NK-92 treated with Interleukin-12 subunit alpha and Interleukin-12 subunit beta, amount 100 ng/mL, for 24 hours (cell line): ENCODE measurements around the gene ZNF579.
"Not testable (repeated sequence)": the region's sequence is repeated elsewhere in the genome, so short reads cannot be mapped to it uniquely, and the experiment has no call there.

Source experiments
- DNase-seq: peaks from one replicate; lab custom pipeline; 2025; lab: John Stamatoyannopoulos, UW

ZNF579 gene

DNA sequence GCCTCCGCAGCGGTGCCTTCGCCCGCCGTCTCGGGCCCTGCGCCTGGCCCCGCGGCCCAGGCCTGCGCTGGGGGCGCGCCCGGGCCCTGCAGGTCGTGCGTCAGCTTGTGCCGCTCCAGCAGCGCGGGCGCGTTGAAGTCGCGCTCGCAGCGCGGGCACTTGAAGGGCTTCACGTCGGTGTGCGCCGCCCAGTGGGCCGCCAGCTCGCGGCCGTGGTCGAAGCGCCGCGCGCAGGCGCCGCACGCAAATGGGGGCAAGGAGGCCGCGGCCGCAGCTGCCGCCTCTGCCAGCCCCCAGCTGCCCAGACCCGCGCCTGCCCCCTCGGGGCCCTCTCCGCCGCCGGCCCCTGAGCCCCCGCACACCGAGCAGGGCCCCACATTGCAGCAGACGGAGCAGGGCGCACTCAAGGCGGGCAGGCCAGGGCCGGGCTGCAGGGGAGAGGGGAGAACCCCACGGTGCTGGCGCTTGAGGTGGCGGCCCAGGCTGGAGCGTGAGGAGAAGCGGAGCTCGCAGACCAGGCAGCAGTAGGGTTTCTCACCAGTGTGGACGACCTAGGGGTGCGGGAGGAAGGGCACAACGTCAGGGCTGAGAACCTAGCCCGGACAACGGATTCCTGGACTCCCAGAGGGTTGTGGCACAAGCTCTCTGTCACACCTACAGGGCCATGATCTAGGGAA, 12.6 kb upstream of the ZNF579 start:
- DNase-seq, result no peak

DNA sequence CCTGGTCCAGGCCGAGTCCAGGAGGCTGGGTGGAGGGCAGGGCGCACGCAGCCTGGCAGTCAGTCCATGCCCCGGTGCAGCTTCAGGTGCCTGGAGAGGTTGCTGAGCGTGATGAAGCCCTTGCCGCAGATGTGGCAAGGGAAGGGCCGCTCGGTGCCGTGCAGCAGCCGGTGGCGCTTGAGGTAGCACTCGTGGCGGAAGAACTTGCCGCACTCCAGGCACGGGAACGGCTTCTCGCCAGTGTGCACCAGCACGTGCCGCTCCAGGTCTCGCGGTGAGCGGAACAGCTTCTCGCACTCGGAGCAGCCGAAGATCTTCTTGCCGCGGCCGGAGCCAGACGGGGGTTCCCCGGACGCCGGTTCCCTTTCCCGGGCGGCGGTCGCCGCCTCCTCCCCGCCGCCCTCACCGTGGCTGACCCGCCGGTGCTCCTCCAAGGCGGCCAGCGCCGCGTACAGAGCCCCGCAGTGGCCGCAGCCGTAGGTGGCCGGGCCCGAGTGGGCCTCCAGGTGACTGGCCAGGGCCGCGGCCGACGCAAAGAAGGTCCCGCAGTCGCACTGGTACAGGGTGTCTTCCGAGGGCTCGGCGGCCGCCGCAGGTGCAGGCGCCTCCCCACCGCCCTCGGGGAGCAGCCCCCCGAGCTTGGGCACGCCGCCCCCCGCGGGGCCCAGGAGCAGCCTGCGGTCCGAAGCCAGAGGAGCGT, 11.9 kb upstream of the ZNF579 start:
- DNase-seq, result no peak

DNA sequence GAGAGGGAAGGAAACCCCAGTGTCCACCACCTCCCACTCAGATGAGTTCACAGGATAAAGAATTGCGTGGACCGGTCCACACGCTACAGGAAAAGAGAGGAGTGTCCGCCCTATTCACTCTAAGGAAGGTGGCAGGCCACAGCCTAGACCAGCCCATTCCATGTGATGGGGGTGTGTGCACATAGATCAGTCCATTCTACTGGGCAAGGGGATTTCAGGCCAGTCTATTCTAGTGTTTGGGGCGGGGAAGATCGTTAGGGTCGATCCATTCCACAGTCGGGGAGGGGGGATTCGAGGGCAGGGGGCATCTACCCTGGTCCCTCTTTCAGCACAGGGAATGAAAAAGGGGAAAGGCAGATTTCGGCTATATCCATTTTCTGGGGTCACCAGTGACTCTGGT, 10.9 kb upstream of the ZNF579 start:
- no peak for DNase-seq

DNA sequence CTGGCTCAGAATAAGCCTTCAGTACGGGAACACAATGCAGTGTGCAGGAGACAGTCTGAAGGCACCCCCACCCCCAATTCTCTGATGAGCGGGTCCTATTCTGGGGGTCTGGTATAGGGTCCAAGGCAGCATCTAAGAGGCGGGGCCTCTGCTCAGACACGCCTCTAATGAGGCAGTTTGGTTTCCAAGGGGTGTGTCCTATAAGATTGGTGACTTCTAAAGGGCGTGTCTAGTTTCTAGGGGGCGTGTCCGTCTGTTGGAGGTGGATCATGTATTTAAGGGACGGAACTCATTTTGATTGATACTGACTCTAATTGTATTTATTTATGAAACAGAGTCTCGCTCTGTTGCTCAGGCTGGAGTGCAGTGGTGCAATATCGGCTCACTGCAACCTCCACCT, 10.0 kb upstream of the ZNF579 start:
- no peak for DNase-seq

DNA sequence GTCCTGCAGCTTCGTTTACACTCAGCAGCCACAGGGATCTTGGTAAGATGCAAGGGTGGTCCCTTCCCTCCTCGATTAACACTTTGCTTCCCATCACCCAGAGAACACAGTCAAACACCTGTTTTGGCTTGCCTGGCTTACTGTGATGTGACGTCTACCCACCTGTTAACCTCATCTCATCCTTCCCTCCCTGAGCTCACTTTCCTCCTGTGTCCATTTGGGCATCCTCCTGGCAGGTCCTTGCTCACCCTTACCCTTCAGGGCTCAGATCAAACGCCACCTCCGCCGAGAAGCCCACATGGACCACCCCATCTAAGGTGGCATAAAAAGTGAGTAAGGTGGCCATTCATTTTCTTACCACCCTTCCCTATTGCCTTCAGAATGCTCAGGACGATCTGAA, 9.5 kb upstream of the ZNF579 start:
- DNase-seq, result no peak

DNA sequence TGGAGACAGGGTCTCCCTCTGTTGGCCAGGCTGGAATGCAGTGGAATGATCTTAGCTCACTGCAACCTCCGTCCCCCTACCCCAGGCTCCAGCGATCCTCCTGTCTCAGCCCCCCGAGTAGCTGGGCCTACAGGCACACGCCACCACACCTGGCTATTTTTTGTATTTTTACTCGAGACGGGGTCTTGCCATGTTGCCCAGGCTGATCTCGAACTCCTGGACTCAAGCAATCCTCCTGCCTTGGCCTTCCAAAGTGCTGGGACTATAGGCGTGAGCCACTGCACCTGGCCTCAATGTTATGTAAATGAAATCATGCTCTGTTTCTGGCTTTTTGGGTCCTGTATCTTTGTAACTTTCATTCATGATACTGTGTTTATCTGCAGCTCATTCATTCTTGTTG, 8.1 kb upstream of the ZNF579 start:
- DNase-seq, result no peak

DNA sequence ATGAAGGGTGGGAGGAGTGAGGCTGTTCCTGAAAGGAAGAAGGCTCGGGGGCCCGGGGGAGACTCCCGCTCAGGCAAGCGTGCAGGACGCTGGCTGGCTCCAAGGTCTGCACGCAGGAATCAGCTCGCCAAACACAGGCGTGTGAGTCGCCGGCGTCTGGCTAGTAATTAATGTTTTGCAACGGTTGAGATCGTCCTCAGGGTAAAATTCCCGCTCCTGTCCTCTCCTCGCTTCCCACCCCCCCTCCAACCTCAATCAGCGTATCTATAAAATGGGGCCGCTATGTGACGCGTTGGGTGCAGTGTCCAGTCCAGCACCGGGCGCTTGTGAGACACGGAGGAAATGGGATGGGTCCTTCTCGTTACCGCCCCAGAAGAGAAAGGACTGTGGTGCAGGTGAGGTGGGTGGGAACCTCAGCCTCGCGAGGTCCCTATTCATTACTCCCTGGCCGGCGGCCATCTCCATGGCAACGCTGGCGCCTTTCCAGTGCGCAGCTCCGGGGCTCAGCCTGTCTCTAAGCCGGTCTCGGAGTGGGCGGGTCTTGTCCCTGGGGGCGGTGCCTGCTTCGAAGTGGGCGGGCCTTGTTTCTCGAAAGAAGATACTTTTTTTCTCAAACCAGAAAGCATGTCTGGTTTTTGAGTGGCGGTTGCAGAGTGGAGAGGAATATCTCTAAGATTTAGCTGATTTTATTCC, 6.5 kb upstream of the ZNF579 start:
- no peak for DNase-seq

DNA sequence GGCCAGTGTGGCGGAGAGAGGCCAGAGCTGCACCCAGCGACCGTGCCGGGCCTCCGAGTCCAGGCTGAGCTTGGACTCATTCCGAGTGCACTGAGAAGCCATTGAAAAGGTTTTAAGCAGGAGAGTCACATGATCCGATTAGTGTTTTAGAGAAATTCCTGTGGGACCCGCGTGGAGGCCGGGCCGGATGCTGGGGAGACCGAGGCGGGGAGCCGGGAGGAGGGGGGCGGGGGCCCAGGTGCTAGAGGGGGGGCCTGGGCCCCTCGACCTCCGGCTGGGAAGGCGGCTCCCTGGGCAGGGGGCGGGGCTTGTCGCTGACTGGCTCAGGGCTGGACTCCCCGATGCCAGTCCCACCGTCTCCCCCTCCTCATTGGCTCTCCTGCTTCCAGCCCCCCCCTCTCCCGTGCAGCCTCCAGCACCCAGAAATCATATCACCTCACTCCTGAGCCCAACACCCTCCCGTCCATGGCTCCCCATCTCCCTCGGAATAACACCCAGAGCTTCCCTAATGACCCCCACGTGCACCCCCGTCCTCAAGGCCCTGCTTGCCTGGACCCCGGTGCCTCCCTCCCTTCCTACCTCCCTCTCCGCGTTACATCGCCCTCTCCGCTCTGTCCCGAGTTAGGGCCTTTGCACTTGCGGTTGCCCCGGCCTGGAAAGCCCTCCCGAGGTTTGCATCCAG, 5.2 kb upstream of the ZNF579 start:
- no peak for DNase-seq

DNA sequence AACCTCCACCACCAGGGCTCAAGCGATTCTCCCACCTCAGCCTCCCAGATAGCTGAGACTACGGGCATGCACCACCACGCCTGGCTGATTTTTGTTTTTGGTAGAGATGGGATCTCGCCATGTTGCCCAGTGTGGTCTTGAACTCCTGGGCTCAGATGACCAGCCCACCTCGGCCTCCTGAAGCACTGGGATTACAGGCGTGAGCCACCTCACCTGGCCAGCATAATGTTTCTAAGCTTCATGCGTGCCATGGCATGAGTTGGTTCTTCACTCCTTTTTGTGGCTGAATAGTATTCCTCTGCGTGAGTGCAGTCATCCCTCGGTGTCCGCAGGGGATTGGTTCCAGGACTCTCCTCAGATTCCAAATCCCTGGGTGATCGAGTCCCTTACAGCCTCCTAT, 4.2 kb upstream of the ZNF579 start:
- DNase-seq, result no peak

DNA sequence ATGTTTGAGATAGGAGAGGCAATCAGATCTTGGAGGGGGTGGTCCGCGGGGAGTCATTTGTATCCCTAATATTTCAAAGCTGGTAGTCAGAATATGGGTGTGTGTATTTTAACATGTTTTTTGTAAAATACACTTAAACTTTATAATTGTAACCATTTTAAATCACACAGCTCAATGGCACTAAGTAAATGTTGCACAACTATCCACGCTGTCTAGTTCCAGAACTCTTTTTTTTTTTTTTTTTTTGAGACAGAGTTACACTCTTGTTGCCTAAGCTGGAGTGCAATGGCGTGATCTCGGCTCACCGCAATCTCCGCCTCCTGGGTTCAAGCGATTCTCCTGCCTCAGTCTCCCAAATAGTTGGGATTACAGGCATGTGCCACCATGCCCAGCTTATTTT, 3.2 kb upstream of the ZNF579 start:
- DNase-seq, result not testable (repeated sequence)

DNA sequence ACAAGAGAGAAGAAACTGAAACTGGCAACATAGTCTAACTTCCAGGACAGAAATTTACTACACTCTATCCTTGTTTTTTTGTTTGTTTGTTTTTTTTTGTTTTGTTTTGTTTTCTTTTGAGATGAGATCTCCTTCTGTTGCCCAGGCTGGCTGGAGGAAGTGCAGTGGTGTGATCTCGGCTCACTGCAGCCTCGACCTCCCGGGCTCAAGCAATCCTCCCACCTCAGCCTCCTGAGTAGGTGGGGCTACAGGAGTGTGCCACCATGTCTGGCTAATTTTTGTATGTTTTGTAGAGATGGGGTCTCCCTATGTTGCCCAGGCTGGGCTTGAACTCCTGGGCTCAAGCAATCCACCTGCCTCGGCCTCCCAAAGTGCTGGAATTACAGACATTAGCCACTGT, 1.6 kb upstream of the ZNF579 start:
- DNase-seq, result not testable (repeated sequence)

DNA sequence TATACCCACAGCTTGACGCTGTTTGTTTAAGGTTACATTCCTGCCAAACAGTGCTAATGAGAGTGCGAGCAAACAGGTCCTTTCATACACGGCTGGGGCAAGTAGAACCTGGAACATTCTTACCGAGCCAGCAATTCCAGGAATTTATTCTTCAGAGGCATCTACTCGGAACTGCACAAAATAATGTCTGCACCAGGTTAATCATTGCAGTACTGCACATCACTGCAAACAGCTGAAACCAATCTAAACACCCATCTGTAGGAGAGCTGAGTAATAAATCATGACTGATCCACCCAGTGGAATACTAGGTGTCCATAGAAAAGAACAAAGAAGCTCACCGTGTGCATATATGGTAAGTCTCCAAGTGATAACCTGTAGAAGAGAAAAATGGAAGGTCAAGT, 1.2 kb upstream of the ZNF579 start:
- no peak for DNase-seq

DNA sequence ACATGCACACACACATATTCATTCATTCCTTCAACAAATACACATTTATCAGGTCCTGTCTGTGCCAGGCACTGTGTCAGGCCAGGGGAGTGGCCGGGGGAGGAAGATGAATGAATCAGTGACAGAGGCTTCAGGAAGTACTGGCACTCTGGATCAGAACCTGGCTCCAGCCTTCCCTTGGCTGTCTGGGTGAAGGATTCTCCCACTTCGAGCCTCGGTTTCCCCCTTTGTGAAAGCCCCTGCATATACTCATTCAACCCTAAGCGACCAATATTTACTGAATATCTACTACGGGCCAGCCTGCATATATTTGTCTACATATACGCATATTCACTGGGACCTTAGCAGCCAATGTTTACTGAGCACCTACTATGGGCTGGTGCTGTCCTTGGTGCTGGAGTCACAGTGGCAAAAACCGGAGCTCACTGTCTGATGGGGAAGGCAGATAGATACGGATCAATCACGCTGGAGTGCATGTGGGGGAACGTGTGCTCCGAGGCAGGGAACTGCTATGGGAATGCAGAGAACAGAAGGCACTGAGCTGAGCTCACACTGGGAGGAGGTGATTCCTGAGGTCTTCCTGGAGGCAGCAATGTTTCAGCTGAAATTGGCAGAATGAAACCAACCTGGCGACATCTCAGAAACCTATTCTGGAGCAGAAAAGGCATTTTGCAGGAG, 636 bp upstream of the ZNF579 start:
- no peak for DNase-seq

DNA sequence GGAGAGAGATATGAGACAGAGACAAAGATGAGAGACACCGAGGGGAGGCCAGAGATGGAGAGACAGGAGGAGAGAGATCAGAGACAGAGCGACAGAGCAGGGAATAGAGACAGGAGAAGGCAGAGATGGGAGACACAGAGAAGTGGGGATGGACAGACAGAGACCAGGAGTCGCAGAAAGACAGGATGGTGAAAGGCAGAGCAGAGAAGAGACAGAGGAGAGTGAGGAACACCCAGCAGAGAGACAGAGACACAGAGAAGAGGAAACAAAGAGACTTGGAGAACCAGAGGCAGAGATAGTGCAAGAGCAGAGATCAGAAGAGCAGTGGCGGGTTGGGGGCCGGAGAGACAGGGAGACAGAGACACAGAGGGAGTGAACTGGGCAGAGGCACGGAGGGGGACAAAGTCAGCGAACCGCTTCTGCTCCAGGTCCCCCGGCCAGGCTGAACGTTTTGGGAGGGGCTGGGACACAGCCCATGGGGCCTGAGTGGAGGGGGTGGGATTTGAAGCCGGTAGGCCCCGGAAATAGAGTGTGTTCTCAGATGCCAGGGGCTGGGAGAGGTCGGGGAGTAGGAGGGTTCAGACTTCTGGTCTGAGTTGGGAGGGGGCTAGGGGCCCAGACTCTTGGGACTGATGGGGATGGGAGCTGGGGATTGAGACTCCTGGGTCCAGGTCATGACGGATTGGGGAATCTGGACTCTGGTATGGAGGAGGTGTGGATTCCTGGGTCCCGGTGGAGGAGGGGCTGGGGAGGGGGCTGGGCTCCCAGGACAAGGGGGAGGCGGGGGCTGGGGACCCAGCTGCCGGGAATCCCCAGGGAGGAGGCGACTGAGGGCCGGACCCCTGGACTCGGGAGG, 654 bp downstream of the ZNF579 start:
- no peak for DNase-seq

DNA sequence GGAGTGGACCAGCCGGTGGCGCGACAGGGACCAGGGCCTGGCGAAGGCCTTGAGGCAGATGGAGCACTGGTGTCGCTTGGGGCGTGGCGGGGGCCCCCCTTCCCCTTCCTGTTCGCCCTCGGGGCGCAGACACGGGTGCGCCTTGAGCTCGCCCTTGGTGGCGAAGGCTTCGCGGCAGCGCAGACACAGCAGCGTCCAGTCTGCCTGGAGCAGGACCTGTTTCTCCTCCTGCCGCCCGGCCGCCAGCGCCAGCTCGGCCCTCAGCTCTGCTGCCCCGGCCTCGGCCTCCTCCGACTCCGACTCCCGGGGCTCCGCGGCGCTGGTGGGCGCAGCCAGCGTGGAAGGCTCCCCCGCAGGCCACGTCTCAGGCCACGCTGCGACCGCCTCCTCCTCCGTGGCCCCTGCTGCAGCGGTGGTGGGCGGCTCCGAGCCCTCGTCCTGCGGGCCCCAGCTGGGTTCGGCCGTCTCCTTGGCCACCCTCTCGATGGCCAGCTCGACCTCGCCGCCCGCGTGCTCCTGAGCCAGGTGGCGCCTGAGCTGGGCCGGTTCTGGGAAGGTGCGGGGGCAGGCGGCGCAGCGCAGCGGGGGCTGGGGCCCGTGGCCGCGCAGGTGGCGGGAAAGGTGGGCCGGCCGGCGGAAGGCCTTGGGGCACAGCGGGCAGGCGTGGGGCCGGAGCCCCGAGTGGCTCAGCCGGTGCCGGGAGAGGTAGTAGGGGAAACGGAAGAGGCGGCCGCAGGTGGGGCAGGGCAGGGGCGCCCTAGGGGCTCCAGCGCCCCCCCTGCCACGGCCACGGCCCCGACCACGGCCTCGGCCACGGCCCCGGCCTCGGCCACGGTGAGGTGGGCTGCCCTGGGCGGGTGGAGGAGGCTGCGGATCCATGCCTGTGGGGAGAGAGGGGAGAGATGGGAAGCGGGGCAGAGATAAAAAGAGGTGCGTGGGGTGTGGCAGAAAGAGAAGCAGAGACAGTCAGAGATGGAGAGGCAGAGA, 1.6 kb downstream of the ZNF579 start:
- DNase-seq, result no peak

DNA sequence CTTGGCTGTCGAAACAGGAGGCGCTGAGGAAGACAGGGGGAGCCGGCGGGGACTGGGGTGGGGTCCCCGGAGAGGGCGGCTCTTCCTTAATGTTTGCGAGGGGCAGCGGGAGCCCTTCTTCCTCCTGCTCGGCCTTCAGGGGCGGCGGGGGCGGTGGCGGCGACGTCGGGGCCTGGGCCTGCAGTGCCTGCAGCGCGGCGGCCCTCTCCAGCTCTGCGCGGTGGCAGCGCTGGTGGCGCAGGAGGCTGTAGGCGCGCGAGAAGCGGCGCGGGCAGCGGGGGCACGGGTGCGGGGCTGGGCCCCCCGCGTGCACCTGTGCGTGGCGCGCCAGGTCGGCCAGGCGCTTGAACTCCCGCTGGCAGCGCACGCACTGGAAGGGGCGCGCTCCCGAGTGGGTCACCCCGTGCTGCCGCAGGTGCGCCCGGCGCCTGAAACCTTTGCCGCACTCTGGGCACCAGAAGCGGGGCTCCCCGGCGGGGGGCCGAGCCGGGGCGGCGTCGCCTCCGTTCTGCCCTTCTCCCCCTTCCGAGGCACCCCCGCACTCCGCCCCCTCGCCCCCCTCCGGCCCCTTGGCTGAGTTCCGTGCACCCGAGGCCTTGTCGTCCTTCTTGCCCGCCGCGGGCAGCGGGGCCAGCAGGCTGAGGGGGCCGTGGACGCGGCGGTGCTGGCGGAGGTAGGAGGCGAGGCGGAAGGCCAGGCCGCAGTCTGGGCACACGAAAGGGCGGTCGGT, 2.5 kb downstream of the ZNF579 start:
- no peak for DNase-seq

DNA sequence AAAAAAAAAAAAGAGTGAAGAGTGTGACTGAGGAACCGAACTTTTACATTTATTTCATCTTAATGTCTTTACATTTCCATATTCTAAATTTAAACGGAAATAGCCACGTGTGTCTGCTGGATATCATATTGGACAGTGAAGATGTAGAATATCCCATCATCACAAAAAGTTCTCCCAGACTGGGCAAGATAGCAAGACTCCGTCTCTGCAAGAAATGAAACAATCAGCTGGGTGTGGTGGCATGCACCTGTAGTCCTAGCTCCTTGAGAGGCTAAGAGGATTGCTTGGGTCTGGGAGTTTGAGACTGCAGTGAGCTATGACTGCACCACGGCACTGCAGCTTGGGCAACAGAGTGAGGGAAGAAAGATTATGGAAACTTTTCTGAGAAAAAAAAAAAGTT, 3.9 kb downstream of the ZNF579 start:
- no peak for DNase-seq

DNA sequence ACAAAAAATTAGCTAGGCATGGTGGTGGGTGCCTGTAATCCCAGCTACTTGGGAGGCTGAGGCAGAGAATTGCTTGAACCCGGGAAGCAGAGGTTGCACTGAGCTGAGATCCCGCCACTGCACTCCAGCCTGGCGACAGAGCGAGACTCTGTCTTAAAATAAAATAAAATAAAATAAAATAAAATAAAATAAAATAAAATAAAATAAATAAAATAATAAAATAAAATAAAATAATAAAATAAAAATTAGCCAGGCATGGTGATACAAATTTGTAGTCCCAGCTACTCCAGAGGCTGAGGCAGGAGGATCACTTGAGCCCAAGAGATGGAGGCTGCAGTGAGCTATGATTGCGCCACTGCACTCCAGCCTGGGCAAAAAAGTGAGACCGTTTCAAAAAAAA, 6.7 kb downstream of the ZNF579 start:
- not testable (repeated sequence) for DNase-seq

DNA sequence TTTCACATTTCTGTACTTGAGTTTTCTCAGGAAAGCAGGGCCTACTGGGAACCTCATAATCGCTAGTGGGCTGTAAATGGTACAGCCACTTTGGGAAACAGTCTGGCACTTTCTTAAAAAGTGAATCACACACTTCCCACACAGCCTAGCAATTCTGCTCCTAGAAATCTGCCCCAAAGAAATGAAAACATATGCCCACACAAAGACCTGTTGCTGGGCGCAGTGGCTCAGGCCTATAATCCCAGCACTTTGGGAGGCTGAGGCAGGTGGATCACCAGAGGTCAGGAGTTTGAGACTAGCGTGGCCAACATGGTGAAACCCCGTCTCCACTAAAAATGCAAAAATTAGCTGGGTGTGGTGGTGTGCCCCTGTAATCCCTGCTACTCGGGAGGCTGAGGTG, 11.2 kb downstream of the ZNF579 start:
- not testable (repeated sequence) for DNase-seq
